NK-92 (cell line): Measurements from ENCODE around the gene BCKDHB.

Experiments used
- DNase-seq: peaks from one replicate; lab custom pipeline; 2025; ENCODE audit not compliant: unreplicated experiment; lab: John Stamatoyannopoulos, UW

Gene BCKDHB

GRCh38 chr6:80366714-80367113 is 260.2 kb downstream of the BCKDHB start:
- DNase-seq, result no peak

GRCh38 chr6:80376411-80376810 is 269.9 kb downstream of the BCKDHB start:
- DNase-seq, result no peak

- DNase-seq, result no peak
Observed at GRCh38 chr6:80380566-80380965, 274.1 kb downstream of the BCKDHB start.

- DNase-seq, result no peak
Observed at GRCh38 chr6:80382811-80383210, 276.3 kb downstream of the BCKDHB start.

- no peak for DNase-seq
Observed at GRCh38 chr6:80388507-80388906, 282.0 kb downstream of the BCKDHB start.
